HCEC 1CT (cell line): ENCODE measurements around the gene GPR137.

ENCODE experiments used
- DNase-seq: peaks from one replicate; pipeline ENCODE4 v3.0.0-alpha.2; 2017

Gene GPR137

GRCh38 chr11:64249563-64250414 is 35.9 kb upstream of the GPR137 start:
- DNase-seq: no peak

GRCh38 chr11:64250415-64251015 is 35.1 kb upstream of the GPR137 start:
- no peak for DNase-seq

- peak; percentile 35 for DNase-seq
These were observed 34.5 kb upstream of the GPR137 start, which contains the start of gene PLCB3 for GRCh38 chr11:64251016-64251752. TSS of gene PLCB3 (plus strand) at chr11:64251530. CDS start at chr11:64251650, 120 bp downstream.

GRCh38 chr11:64251753-64252002 is 34.0 kb upstream of the GPR137 start:
- DNase-seq: no peak

GRCh38 chr11:64252003-64252872 is 33.4 kb upstream of the GPR137 start:
- peak; percentile 59 for DNase-seq

- no peak for DNase-seq
These were observed 32.6 kb upstream of the GPR137 start for GRCh38 chr11:64253043-64253442.

GRCh38 chr11:64253481-64253880 is 32.2 kb upstream of the GPR137 start:
- no peak for DNase-seq

GRCh38 chr11:64254326-64254725 is 31.3 kb upstream of the GPR137 start:
- DNase-seq: no peak

- no peak for DNase-seq
These were observed 30.2 kb upstream of the GPR137 start for GRCh38 chr11:64255135-64256128.

- no peak for DNase-seq
These were observed 29.3 kb upstream of the GPR137 start for GRCh38 chr11:64256300-64256699.

- DNase-seq: no peak
These were observed 27.3 kb upstream of the GPR137 start for GRCh38 chr11:64258356-64258755.

GRCh38 chr11:64258946-64259532 is 26.6 kb upstream of the GPR137 start:
- DNase-seq: no peak

- no peak for DNase-seq
These were observed 26.0 kb upstream of the GPR137 start for GRCh38 chr11:64259533-64260067.

- DNase-seq: no peak
These were observed 25.4 kb upstream of the GPR137 start for GRCh38 chr11:64260147-64260708.

- no peak for DNase-seq
These were observed 24.0 kb upstream of the GPR137 start for GRCh38 chr11:64261556-64262080.

GRCh38 chr11:64262271-64263002 is 23.2 kb upstream of the GPR137 start:
- DNase-seq: no peak

- DNase-seq: peak; percentile 28
These were observed 22.4 kb upstream of the GPR137 start for GRCh38 chr11:64263021-64263946.

GRCh38 chr11:64263947-64264317 is 21.7 kb upstream of the GPR137 start:
- no peak for DNase-seq
